GM21786 (cell line): ENCODE data around the gene CD4.

Source experiments
- ATAC-seq: cut with Tn5 transposase; IDR thresholded peaks from one replicate; pipeline ENCODE4 v1.9.1; 2021; ENCODE audit not compliant: unreplicated experiment

The CD4 gene

GRCh38 chr12:6810758-6811157 lies 21.4 kb downstream of the CD4 start:
- no peak for ATAC-seq

DNA sequence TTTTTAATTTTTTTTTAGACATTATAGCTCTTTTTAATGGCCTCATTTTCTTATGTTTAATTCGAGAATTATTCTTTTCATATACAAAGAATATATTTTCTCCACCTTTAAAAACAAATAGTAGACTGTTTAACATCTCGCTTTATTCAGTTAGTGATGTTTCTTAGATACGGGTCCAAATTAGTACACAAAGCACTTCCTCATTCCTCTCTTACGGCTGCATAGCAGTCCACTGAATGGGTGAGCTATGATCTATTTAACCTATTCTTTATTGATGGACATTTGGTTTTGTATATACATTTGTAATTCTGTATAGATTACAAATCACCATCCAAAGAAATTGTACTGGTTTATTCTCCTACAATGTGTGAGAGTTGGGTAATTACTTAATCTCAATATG lies 24.0 kb downstream of the CD4 start:
- ATAC-seq: no peak

DNA sequence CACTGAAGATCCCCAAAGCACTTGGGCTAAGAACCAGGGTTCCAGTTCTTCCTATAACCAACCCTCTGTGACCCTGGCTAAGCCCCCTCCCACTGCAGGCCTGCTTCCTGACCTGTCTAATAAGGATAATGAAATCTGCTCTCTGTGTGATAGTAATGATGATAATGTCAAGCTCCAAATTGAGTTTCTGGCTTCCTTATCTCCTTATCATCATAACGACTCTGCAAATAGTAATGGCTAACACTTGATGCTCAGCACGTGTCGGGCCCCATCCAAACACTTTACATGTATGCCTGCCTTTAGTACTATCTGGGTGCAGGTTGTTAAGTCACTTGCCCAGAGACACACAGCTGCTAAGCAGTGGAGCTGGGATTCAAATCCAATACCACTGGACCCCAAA lies 27.3 kb downstream of the CD4 start:
- ATAC-seq: no peak

GRCh38 chr12:6817098-6817497 lies 27.8 kb downstream of the CD4 start:
- ATAC-seq: no peak

- ATAC-seq: no peak
Measured at GRCh38 chr12:6817662-6818157, 28.4 kb downstream of the CD4 start.

GRCh38 chr12:6818222-6818621 lies 28.9 kb downstream of the CD4 start:
- no peak for ATAC-seq

DNA sequence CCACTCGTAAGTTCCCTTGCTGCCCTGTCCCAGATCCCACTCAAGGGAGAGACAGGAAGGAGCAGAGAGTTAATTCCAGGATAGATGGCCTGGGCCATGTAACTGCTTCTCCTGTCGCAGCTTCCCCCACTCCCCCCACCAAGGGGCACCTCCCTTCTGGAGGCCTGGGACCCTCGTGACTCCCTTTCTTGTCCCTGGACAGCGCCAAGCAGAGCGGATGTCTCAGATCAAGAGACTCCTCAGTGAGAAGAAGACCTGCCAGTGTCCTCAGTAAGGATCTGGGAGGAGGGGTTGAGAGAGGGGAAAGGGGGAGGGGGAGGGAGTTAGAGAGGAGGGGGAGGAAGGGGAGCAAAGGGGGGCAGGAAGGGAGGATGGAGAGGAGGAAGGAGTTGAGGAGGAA lies 29.3 kb downstream of the CD4 start:
- ATAC-seq: no peak

- no peak for ATAC-seq
Measured at GRCh38 chr12:6819106-6820030, 30.0 kb downstream of the CD4 start.

GRCh38 chr12:6820166-6820565 lies 30.8 kb downstream of the CD4 start:
- ATAC-seq: no peak

DNA sequence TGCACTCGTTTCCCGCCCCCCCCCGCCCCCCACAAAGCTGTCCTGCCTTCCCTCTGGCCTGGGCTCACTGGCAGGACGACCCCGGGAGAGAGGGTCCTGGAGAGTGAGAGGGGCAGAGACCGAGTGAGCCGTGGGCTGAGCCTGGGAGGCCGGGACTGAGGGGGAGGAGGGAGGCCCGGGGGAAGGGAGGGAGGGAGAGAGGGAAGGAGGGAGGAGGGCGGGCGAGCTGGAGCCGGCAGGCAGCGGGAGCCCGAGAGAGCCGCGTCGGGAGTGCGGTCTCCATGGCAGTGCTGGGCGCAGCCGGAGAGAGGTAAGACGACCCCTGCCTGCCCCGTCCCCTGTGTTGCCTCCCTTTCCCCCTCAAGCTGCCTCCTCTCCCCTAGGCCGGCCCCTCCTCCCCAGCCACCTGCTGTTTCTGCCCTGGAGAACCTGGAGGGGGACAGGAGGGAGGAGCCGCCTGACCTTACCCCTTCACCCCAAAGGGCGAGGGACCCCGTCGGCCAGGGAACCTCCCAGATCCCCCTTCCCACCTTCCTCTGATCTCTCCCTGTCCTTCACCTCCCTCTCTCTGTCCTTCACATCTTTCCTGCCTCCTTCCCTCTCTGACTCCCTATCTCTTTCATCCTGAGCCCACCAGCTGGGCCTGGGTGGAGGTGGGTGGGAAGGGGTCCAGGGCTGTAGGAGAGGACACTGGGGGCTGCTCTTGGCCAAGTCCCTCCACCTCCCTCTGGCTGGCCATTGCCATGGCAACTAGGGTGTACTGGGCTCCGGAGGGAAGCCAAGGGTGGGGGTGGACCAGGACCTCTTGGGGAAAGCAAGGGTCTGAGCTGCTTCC lies 32.5 kb downstream of the CD4 start, which contains the start of gene GPR162:
Gene GPR162, plus strand, starts transcription at position 231 of the 835 bp plus-strand sequence. CDS start 2,078 bp downstream, outside the sequence.
- no peak for ATAC-seq

DNA sequence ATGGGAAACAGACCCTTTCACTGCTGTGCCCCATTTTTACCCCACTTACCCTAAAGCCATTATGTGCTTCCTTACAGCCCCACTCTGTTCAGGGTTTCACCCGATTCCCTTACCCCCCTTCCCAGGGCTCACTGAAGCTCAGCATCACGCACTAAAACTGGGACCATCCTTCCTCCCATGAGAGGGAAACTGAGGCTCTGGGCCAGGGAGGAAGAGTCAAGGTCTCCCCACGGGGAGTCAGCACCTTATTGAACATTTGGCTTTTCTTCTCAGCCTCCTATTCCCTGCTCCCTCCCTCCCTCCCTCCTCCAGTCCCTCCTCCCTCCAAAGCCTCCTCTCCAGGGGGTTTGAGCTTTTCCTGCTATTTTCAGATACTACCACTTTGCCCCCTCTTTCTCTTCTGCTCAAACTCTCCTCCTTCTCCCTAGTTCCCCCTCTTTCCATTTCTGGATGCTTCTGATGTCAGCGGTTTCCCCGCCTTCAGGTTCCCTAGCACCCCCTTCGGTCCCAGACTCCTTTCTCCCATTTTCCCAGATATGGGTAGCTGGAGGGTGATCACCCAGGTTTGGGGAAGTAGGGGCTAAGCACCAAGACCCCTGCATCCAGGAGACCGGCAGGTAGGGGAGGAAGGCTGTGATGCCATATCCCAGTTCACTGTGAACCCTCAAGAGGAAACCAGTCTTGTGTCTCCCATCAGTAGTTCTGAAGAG lies 33.3 kb downstream of the CD4 start:
- ATAC-seq: no peak

GRCh38 chr12:6823182-6824084 lies 34.1 kb downstream of the CD4 start:
- no peak for ATAC-seq

GRCh38 chr12:6824085-6824775 lies 34.9 kb downstream of the CD4 start:
- ATAC-seq: no peak

- no peak for ATAC-seq
Measured at GRCh38 chr12:6824901-6825381, 35.6 kb downstream of the CD4 start.

GRCh38 chr12:6825398-6826124 lies 36.2 kb downstream of the CD4 start:
- no peak for ATAC-seq

- no peak for ATAC-seq
Measured at GRCh38 chr12:6826125-6826733, 36.9 kb downstream of the CD4 start.

DNA sequence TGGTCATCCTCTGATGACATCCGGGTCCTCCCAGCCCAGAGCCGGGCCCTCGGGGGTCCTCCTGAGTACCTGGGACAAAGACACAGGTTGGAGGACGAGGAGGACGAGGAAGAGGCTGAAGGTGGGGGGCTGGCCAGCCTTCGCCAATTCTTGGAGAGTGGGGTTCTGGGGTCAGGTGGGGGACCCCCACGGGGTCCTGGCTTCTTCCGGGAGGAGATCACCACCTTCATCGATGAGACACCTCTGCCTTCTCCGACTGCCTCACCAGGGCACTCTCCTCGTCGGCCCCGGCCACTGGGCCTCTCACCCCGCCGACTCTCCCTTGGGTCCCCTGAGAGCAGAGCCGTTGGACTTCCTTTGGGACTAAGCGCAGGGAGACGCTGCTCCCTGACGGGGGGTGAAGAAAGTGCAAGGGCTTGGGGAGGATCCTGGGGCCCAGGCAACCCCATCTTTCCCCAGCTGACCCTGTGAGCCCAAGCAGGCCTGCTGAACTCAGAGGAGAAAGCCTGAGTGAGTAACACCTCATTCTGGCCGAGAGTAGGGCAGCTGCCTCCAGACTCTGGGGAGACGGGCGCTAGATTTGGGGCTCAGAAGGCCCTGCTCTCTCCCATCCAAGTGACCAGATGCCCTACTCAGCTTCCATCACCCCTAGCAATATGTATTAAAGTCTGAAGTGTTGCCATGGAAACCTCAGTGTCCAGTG lies 37.6 kb downstream of the CD4 start:
- no peak for ATAC-seq
